SK-N-SH (cell line): ENCODE measurements around the gene LMX1A.

Experiments used
- CTCF ChIP-seq: fragments of 200-600 bp; sonication (generic); IDR thresholded peaks from 2 replicates; pipeline ENCODE4 v1.6.1; 2017; ENCODE audit warnings: antibody characterized with exemption, mild to moderate bottlenecking, moderate library complexity
- EP300 ChIP-seq, 2 experiments: IDR thresholded peaks; 2 replicates each; pipeline versions ENCODE4 v1.4.0 to v1.6.1; 2012; ENCODE audit warnings: borderline replicate concordance in 1 of 2, low read depth in 1 of 2, low read length in 1 of 2
- GABPA ChIP-seq: IDR thresholded peaks from 2 replicates; pipeline ENCODE4 v1.4.0; 2012; ENCODE audit warnings: low read depth, mild to moderate bottlenecking
- JUND ChIP-seq: IDR thresholded peaks from 2 replicates; pipeline ENCODE4 v1.4.0; 2012
- POLR2AphosphoS5 ChIP-seq: IDR thresholded peaks from 2 replicates; pipeline ENCODE4 v1.6.1; 2012; ENCODE audit warnings: low read depth, low read length
- RAD21 ChIP-seq: IDR thresholded peaks from 2 replicates; pipeline ENCODE4 v1.6.1; 2012; ENCODE audit warnings: mild to moderate bottlenecking, low read length
- RCOR1 ChIP-seq: fragments of 150-350 bp; IDR thresholded peaks from 2 replicates; pipeline ENCODE4 v1.6.1; 2017; ENCODE audit warnings: antibody characterized with exemption, low read length
- RFX5 ChIP-seq: IDR thresholded peaks from 2 replicates; pipeline ENCODE4 v1.6.1; 2012; ENCODE audit warnings: mild to moderate bottlenecking, improper control_type of control experiment, low read length
- SMC3 ChIP-seq: IDR thresholded peaks from 2 replicates; pipeline ENCODE4 v1.6.1; 2012; ENCODE audit warnings: low read depth, low read length, improper control_type of control experiment
- YY1 ChIP-seq: IDR thresholded peaks from 2 replicates; pipeline ENCODE4 v1.4.0; 2012; ENCODE audit warnings: low read depth, mild to moderate bottlenecking

- TF ChIP-seq CTCF (no peak), RAD21 (no peak), EP300 (IDR thresholded peaks at IDR 0.05; ENCODE audit: borderline replicate concordance in 1 of 2, low read depth in 1 of 2, low read length in 1 of 2) (no peak), POLR2AphosphoS5 (no peak), YY1 (no peak), RFX5 (no peak), JUND (no peak), SMC3 (no peak), RCOR1 (no peak), GABPA (no peak)
Measured at GRCh38 chr1:165265196-165265838, 91.2 kb downstream of the LMX1A start.
